ENCODE results near the gene ARRB2.

GRCh38 chr17:4721203-4722135 lies 11.0 kb downstream of the ARRB2 start:
- TF ChIP-seq POLR2AphosphoS5 (IDR thresholded peaks at IDR 0.05; ENCODE audit: low read depth, low read length) (no peak; the same call in 1 of the 2 replicates), TAF1 (IDR thresholded peaks at IDR 0.05; ENCODE audit: borderline replicate concordance, insufficient read depth, low read length) (no peak)

Measured in PFSK-1 (cell line).